CD4-positive, alpha-beta memory T cell (primary cell): ENCODE measurements around the gene SPACA9. TPM values are rescaled to one million over a fixed set of nuclear protein-coding genes. Genes with fewer than 3 reads are reported as not detected.

Source experiments
- CTCF ChIA-PET: fragments of 350-600 bp; sonication (Branson Sonifier 250); formaldehyde crosslinking; loops from one replicate; lab custom pipeline; 2021; ENCODE audit warnings: inconsistent platforms; ENCODE audit not compliant: partially characterized antibody; lab: Charles Lee
- POLR2A ChIA-PET: fragments of 350-600 bp; sonication (Branson Sonifier 250); formaldehyde crosslinking; loops from one replicate; lab custom pipeline; 2021; ENCODE audit not compliant: partially characterized antibody; lab: Charles Lee
- DNase-seq, 5 donors: peaks; one replicate each; pipeline versions ENCODE4 v3.0.0 to v3.0.0-alpha.2; 2020 to 2022; ENCODE audit warnings: mixed read lengths in 1 of 5
- H3K27ac ChIP-seq: one replicate; pipeline ENCODE4 v1.7.0; 2013; ENCODE audit warnings: low read depth, low read length
- H3K27me3 ChIP-seq: 2 replicates; pipeline ENCODE4 v1.7.0; 2013; ENCODE audit warnings: mild to moderate bottlenecking, low read length, moderate library complexity; ENCODE audit not compliant: insufficient read depth
- H3K36me3 ChIP-seq: 2 replicates; pipeline ENCODE4 v1.7.0; 2013; ENCODE audit warnings: mild to moderate bottlenecking, low read length, moderate library complexity; ENCODE audit not compliant: insufficient read depth
- H3K4me1 ChIP-seq: 2 replicates; pipeline ENCODE4 v1.7.0; 2013; ENCODE audit warnings: mild to moderate bottlenecking, low read length, moderate library complexity; ENCODE audit not compliant: insufficient read depth
- H3K4me3 ChIP-seq, 2 donors: one replicate each; pipeline ENCODE4 v1.7.0; 2013; ENCODE audit warnings: low read length in 2 of 2, mild to moderate bottlenecking in 1 of 2
- H3K9me3 ChIP-seq, 2 donors: one replicate each; pipeline ENCODE4 v1.7.0; 2013; ENCODE audit warnings: low read length in 2 of 2, control low read depth in 1 of 2; ENCODE audit not compliant: control insufficient read depth in 1 of 2
- H3K27ac Mint-ChIP-seq, 7 donors: one replicate each; pipeline ENCODE4 v1.8.0; 2020 to 2021; ENCODE audit warnings: mixed read lengths in 7 of 7, mild to moderate bottlenecking in 6 of 7, inconsistent platforms in 3 of 7, moderate library complexity in 3 of 7
- H3K27me3 Mint-ChIP-seq, 2 donors: one replicate each; pipeline ENCODE4 v1.8.0; 2020 to 2021; ENCODE audit warnings: mixed read lengths in 2 of 2
- H3K36me3 Mint-ChIP-seq, 2 donors: one replicate each; pipeline ENCODE4 v1.8.0; 2020 to 2021; ENCODE audit warnings: mixed read lengths in 2 of 2, inconsistent platforms in 1 of 2, mild to moderate bottlenecking in 1 of 2
- H3K4me1 Mint-ChIP-seq, 4 donors: one replicate each; pipeline ENCODE4 v1.8.0; 2020 to 2021; ENCODE audit warnings: mixed read lengths in 4 of 4, mild to moderate bottlenecking in 1 of 4
- H3K4me3 Mint-ChIP-seq, 8 donors: one replicate each; pipeline ENCODE4 v1.8.0; 2020 to 2021; ENCODE audit warnings: mixed read lengths in 8 of 8, mild to moderate bottlenecking in 7 of 8, moderate library complexity in 6 of 8, inconsistent platforms in 3 of 8
- H3K9me3 Mint-ChIP-seq, 8 donors: one replicate each; pipeline ENCODE4 v1.8.0; 2020 to 2021; ENCODE audit warnings: mixed read lengths in 8 of 8, mild to moderate bottlenecking in 5 of 8, inconsistent platforms in 3 of 8, moderate library complexity in 1 of 8
- intact Hi-C: fragments of 100-400 bp; cut with micrococcal nuclease; formaldehyde crosslinking; loops from one replicate; pipeline ENCODE4 v1.15.1; 2023
- polyA plus RNA-seq, 2 donors: library from polyadenylated mRNA; unstranded; fragments of 300-500 nt; fragmentation: Illumina TruSeq; gene quantifications; one replicate each; pipeline ENCODE4 v1.2.3, GENCODE V29; 2021
- total RNA-seq, 2 experiments: library from RNA; stranded (reverse); gene quantifications; one replicate each; pipeline ENCODE4 v1.2.3, GENCODE V29; 2021

Gene SPACA9
- total and polyA plus RNA-seq, 4 experiments from 2014 or later, result 1.5 to 2.2 (median 1.8) TPM

- H3K36me3 Mint-ChIP-seq, result peaks cover 49 to 61% of the 10 kb centered on the region in 2 donors
- POLR2A ChIA-PET, result no interaction called here
- peak overlapping the region in 1 of 7 donors; percentile 4 for H3K27ac Mint-ChIP-seq
- H3K9me3 Mint-ChIP-seq, result no peaks in the 10 kb centered on the region
- CTCF ChIA-PET, result interaction anchor here (1.4 kb wide), 1 partner anchor 11 kb away, joined by 5 read pairs; no protein-coding TSS in a partner anchor
- no peaks in the 10 kb centered on the region for H3K27me3 Mint-ChIP-seq
- Histone ChIP-seq H3K4me3 (no peak overlapping the region), H3K4me1 (peaks cover 18% of the 10 kb centered on the region), H3K27me3 (no peaks in the 10 kb centered on the region), H3K27ac (no peak overlapping the region), H3K9me3 (no peaks in the 10 kb centered on the region), H3K36me3 (peaks cover 6% of the 10 kb centered on the region)
- peaks cover 9 to 24% (median 14%) of the 10 kb centered on the region in 4 donors for H3K4me1 Mint-ChIP-seq
- DNase-seq, result no peak
- intact Hi-C loops, result no loop called here
- no peak overlapping the region for H3K4me3 Mint-ChIP-seq
These were observed 33.4 kb downstream of the SPACA9 start for GRCh38 chr9:132912131-132912530.

GRCh38 chr9:132914924-132915323 lies 36.2 kb downstream of the SPACA9 start:
- Histone ChIP-seq H3K36me3 (peaks cover 21% of the 10 kb centered on the region), H3K27ac (no peak overlapping the region), H3K27me3 (no peaks in the 10 kb centered on the region), H3K4me1 (no peaks in the 10 kb centered on the region), H3K4me3 (no peak overlapping the region), H3K9me3 (no peaks in the 10 kb centered on the region)
- Mint-ChIP-seq H3K27ac (no peak overlapping the region), H3K4me1 (peaks cover 0 to 8% (median 0%) of the 10 kb centered on the region in 4 donors), H3K27me3 (no peaks in the 10 kb centered on the region), H3K9me3 (peaks cover 0 to 2% (median 0%) of the 10 kb centered on the region in 8 donors), H3K4me3 (no peak overlapping the region), H3K36me3 (peaks cover 73% of the 10 kb centered on the region in 2 donors)
- no peak for DNase-seq
- POLR2A ChIA-PET, result no interaction called here
- CTCF ChIA-PET, result interaction anchor here (0.7 to 8.7 kb wide), 2 partner anchors 15 to 59 kb away, joined by 3 to 55 read pairs; no protein-coding TSS in a partner anchor
- intact Hi-C loops, result no loop called here

- H3K36me3 ChIP-seq, result peaks cover 53% of the 10 kb centered on the region
- CTCF ChIA-PET, result interaction anchor here (3.2 to 8.7 kb wide), 2 partner anchors 15 to 19 kb away, joined by 9 to 55 read pairs; no protein-coding TSS in a partner anchor
These were observed 41.0 kb downstream of the SPACA9 start for GRCh38 chr9:132919614-132920268.

GRCh38 chr9:132923346-132923902 lies 44.7 kb downstream of the SPACA9 start:
- Histone ChIP-seq H3K9me3 (no peaks in the 10 kb centered on the region), H3K27ac (no peak overlapping the region), H3K4me3 (no peak overlapping the region), H3K36me3 (peaks cover 51% of the 10 kb centered on the region), H3K4me1 (no peaks in the 10 kb centered on the region), H3K27me3 (no peaks in the 10 kb centered on the region)
- peaks cover 71 to 86% of the 10 kb centered on the region in 2 donors for H3K36me3 Mint-ChIP-seq
- no peak overlapping the region for H3K4me3 Mint-ChIP-seq
- intact Hi-C loops, result no loop called here
- H3K27ac Mint-ChIP-seq, result peak overlapping the region in 1 of 7 donors; percentile 45
- CTCF ChIA-PET, result interaction anchor here (0.7 to 1.3 kb wide), 3 partner anchors 23 to 263 kb away, joined by 3 to 5 read pairs (median 3); no protein-coding TSS in a partner anchor
- DNase-seq, result no peak
- peaks cover 0 to 2% (median 0%) of the 10 kb centered on the region in 4 donors for H3K4me1 Mint-ChIP-seq
- no peaks in the 10 kb centered on the region for H3K27me3 Mint-ChIP-seq
- no peaks in the 10 kb centered on the region for H3K9me3 Mint-ChIP-seq
- POLR2A ChIA-PET, result no interaction called here

More at GRCh38 chr9:132919614-132920268, 41.0 kb downstream of the SPACA9 start:
- Histone ChIP-seq H3K9me3 (no peaks in the 10 kb centered on the region), H3K27me3 (no peaks in the 10 kb centered on the region), H3K4me1 (no peaks in the 10 kb centered on the region), H3K27ac (no peak overlapping the region), H3K4me3 (no peak overlapping the region)
- no peaks in the 10 kb centered on the region for H3K27me3 Mint-ChIP-seq
- no peaks in the 10 kb centered on the region for H3K4me1 Mint-ChIP-seq
- peaks cover 81 to 85% of the 10 kb centered on the region in 2 donors for H3K36me3 Mint-ChIP-seq
- H3K27ac Mint-ChIP-seq, result peak overlapping the region in 1 of 7 donors; percentile 0
- intact Hi-C loops, result no loop called here
- DNase-seq, result no peak
- POLR2A ChIA-PET, result no interaction called here
- no peak overlapping the region for H3K4me3 Mint-ChIP-seq
- H3K9me3 Mint-ChIP-seq, result peaks cover 0 to 2% (median 0%) of the 10 kb centered on the region in 8 donors

GRCh38 chr9:132927704-132928103 lies 49.0 kb downstream of the SPACA9 start:
- Mint-ChIP-seq H3K4me1 (peaks cover 0 to 4% (median under 1%) of the 10 kb centered on the region in 4 donors), H3K27me3 (no peaks in the 10 kb centered on the region), H3K4me3 (no peak overlapping the region), H3K27ac (no peak overlapping the region), H3K36me3 (peaks cover 62 to 72% of the 10 kb centered on the region in 2 donors), H3K9me3 (peaks cover 0 to 2% (median 0%) of the 10 kb centered on the region in 8 donors)
- Histone ChIP-seq H3K4me1 (no peaks in the 10 kb centered on the region), H3K27ac (no peak overlapping the region), H3K9me3 (no peaks in the 10 kb centered on the region), H3K4me3 (no peak overlapping the region), H3K27me3 (no peaks in the 10 kb centered on the region), H3K36me3 (peaks cover 22% of the 10 kb centered on the region)
- DNase-seq, result no peak
- ChIA-PET CTCF (no interaction called here), POLR2A (no interaction called here)
- intact Hi-C loops, result no loop called here

GRCh38 chr9:132931178-132931735 lies 52.6 kb downstream of the SPACA9 start:
- H3K27me3 Mint-ChIP-seq, result no peaks in the 10 kb centered on the region
- H3K9me3 ChIP-seq, result no peaks in the 10 kb centered on the region
- H3K27me3 ChIP-seq, result no peaks in the 10 kb centered on the region
- ChIA-PET CTCF (interaction anchor here (0.8 kb wide), 1 partner anchor 29 kb away, joined by 3 read pairs; no protein-coding TSS in a partner anchor), POLR2A (interaction anchor here (0.7 kb wide), 1 partner anchor 14 kb away, joined by 3 read pairs; no protein-coding TSS in a partner anchor)
- peaks cover 0 to 11% (median 2%) of the 10 kb centered on the region in 4 donors for H3K4me1 Mint-ChIP-seq
- H3K36me3 ChIP-seq, result peaks cover 12% of the 10 kb centered on the region
- no peak overlapping the region for H3K4me3 Mint-ChIP-seq
- intact Hi-C loops, result no loop called here
- H3K27ac ChIP-seq, result no peak overlapping the region
- H3K36me3 Mint-ChIP-seq, result peaks cover 57 to 65% of the 10 kb centered on the region in 2 donors
- no peak for DNase-seq
- H3K4me3 ChIP-seq, result no peak overlapping the region
- no peak overlapping the region for H3K27ac Mint-ChIP-seq
- no peaks in the 10 kb centered on the region for H3K4me1 ChIP-seq
- peaks cover 0 to 2% (median 0%) of the 10 kb centered on the region in 8 donors for H3K9me3 Mint-ChIP-seq

GRCh38 chr9:132935026-132935425 lies 56.3 kb downstream of the SPACA9 start:
- Mint-ChIP-seq H3K4me3 (no peak overlapping the region), H3K27me3 (no peaks in the 10 kb centered on the region), H3K4me1 (peaks cover 0 to 12% (median 4%) of the 10 kb centered on the region in 4 donors), H3K27ac (peak overlapping the region in 1 of 7 donors; percentile 35), H3K36me3 (peaks cover 34 to 39% of the 10 kb centered on the region in 2 donors), H3K9me3 (peaks cover 0 to 2% (median 0%) of the 10 kb centered on the region in 8 donors)
- Histone ChIP-seq H3K27ac (no peak overlapping the region), H3K4me1 (no peaks in the 10 kb centered on the region), H3K9me3 (no peaks in the 10 kb centered on the region), H3K4me3 (no peak overlapping the region), H3K36me3 (no peaks in the 10 kb centered on the region), H3K27me3 (no peaks in the 10 kb centered on the region)
- CTCF ChIA-PET, result interaction anchor here (1.8 to 3.1 kb wide), 2 partner anchors 16 to 32 kb away, joined by 9 to 10 read pairs; no protein-coding TSS in a partner anchor
- POLR2A ChIA-PET, result interaction anchor here (2.6 kb wide), 1 partner anchor 10 kb away, joined by 14 read pairs; the partner anchor contains the start of gene TSC1
- intact Hi-C loops, result no loop called here
- DNase-seq, result no peak
